Brain pericyte (primary cell): Measurements from ENCODE around the gene COLEC11.

ENCODE experiments used
- DNase-seq: peaks from one replicate; pipeline ENCODE4 v3.0.0-alpha.2; 2012; ENCODE audit warnings: low read depth, low spot score

Gene COLEC11

DNA sequence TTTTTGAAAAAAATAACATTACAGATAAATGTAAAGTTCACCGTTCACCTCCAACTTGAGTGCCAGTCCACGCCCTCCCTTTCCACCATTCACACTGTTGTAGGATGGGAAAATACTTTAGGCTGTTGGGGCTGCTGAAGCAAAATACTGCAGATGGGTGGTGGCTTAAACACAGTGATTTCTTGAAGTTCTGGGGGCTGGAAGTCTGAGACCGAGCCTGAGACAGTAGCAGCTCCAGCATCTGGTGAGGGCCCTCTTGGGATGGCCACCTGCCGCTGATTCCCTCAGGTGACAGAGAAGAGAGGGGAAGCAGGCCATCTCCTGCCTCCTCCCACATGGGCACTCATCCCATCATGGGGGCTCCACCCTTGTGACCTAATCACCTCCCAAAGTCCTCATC is 80.8 kb downstream of the COLEC11 start:
- no peak for DNase-seq

DNA sequence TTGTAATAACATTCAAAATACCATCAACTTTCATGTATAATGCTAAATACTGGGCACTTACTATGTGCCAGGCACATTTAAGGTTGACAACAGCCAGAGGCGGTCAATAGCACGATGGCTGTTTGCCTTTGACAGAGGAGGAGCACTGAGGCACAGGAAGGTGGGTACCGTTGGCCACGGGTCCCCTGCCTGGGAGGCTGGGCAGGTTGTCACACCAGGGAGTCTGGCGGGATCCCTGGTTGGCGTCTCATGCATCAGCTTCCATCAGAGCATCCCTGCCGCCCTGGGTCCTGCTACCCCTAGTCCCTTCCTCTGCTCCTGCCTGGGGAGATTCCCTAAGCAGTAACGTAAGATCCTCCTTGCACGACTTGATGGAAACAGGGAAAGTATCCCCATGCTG is 82.5 kb downstream of the COLEC11 start:
- no peak for DNase-seq

DNA sequence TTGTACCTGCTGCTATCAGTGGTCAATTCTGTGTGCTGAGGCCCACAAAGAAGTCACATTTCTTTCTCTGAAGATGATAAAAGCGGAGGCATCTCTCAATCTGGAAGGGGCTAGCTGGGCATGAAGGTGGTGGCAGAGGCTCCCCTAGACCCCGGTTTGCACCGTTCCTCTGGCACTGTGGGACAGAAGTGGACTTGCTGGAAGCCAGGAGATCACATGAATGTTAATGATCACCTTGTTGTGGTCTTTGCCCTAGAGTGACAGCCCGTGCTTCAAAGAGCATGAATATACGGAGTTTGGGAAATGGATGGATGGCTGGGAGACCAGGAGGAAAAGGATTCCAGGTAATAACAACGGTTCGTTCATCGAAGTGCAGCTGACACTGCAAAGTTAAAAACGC is 83.3 kb downstream of the COLEC11 start:
- DNase-seq, result no peak

DNA sequence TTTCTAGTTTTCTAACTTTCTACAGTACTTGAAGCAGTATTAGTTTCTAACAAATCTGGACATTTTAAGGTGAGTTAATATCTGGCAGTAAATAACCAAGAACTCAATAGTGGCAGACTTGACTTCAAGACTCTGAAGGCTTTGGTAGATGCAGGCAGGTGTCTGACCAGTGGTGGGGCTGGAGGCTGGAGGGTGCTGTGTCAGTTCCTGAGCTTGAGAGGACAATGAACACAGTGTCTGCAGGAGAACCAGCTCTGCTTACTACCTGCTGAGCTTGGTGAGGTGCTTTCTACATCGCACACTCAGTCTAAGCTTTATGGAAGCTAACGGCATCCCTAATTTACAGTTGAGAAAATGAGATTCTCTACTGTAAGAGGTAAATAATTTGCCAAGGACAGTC is 84.3 kb downstream of the COLEC11 start:
- DNase-seq, result no peak

DNA sequence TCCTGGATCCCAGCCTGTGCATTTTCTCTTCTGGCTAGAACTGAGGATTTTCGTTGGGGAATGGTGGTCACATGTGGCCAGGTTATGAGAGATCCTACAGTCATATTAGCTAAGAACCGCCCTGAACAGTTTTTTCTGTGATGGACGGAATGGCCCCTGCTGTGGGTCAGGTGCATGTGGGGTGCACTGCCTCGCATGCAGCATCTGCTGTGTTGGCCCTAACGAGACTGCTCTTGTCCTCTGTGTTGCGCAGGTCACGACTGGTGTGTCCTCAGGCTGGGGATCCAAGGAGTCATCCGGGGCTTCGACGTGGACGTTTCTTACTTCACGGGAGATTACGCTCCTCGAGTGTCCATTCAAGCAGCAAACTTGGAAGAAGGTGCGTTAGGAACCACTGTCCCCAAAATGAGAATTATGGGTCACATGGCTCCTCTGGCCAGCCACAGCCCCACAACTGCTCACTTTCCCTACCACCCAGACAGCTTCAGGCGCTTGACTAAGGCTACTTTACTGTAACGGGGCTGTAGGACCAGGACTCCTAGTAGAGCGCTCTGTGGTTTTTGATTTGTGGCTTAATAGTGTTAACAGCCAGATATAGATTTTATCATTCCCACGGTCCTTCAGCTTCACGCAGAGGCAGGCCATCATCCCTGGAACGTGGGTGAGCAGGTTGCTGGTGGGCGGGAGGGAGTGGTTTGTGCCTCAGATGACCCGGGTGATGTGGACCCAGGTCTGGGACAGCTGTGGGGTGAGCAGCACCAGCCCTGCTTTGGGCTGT is 84.9 kb downstream of the COLEC11 start:
- DNase-seq, result no peak

DNA sequence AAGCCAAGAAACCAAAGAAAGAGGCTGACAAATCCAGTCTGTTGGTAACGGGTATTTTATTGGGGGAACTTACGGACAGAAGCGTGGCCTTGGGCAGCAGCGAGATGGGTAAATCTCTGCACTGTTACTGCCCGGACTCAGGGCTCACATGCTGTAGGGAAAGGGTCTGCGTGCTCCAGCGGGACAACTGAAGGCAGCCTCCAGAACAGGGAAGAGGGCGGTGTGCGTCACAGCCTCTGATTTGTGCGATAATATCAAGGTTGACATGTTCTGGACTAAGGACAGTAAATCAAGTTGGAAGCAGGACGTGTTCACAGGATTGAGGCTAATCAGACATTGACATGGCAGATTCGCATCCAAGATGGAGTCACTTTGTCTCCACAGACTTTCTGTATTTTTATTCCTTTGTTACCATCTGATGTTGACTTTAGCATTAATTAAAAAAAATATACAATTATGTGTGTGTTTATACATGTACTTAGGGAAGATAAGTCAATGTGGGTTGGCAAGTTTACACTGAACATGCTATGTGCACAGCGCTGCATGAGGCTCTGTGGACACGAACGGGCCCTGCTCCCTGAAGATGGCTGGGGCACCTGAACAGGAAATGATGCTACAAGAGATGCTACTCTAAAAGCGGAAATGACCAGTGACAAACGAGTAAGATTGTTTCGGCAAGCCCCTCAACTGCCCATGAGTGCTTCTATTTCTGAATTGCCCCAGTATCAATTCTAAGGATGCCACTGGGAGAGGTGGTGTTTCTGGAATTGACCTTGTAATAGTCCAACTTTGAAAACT is 85.8 kb downstream of the COLEC11 start:
- no peak for DNase-seq

DNA sequence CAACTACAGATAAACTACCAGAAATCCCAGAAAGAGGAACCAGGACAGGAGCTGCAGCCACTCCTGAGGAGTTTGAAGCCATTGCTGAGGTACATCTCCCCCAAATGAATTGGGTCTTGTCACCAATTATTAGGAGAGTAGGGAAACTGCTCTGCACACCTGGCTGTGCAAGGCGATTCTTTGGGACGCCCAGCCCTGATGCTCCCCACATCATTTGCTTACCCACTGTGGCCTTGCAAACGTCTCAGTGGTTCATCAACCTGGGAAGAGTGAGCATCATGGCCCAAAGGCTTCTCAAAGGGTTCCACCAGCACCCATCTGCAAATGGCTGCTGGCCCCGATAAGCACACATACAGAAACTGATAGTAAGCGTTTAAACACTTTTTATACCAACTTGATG is 86.7 kb downstream of the COLEC11 start:
- no peak for DNase-seq

DNA sequence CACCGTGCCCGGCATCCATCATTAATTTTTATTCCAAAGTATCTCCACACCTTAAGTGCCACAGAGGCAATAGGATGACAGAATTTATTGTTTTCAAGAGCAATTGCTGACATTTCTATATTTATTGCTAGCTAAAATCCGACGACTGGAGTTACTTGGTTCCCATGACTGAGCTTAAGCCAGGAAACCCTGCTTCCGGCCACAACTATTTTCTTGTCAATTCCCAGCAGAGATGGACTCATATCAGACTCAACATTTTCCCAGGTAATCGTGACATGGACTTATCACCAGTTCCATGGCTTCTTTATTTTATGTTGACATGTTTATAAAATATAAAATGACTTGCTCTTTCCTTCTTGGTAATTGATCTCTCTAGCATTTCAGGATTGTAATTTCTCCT is 87.9 kb downstream of the COLEC11 start:
- DNase-seq, result no peak

DNA sequence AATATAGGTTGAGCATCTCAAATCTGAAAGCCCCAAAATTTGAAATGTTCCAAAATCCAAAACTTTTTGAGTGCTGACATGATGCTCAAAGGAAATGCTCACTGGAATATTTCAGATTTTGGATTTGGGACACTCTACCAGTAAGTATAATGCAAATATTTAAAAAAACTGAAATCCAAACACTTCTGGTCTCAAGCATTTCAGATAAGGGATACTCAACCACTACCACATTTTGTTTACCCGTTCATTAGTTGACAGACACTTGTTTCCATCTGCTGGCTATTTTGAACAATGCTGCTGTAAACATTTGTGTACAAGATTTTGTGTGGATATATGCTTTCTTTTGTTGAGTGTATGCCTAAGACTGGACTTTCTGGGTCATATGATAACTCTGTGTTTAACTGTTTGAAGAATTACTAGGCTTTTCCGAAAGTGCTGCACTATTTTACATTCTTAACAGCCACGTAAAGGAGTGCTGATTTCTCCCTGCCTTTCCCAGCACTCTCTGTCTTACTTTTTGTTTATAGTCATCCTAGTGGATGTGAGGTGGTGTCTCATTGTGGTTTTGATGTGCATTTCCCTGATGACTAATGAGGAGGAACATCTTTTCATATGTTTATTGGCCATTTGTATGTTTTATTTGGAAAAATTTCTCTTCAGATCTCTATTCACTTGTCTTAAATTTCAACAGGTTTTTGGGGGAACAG is 89.0 kb downstream of the COLEC11 start:
- DNase-seq, result no peak

DNA sequence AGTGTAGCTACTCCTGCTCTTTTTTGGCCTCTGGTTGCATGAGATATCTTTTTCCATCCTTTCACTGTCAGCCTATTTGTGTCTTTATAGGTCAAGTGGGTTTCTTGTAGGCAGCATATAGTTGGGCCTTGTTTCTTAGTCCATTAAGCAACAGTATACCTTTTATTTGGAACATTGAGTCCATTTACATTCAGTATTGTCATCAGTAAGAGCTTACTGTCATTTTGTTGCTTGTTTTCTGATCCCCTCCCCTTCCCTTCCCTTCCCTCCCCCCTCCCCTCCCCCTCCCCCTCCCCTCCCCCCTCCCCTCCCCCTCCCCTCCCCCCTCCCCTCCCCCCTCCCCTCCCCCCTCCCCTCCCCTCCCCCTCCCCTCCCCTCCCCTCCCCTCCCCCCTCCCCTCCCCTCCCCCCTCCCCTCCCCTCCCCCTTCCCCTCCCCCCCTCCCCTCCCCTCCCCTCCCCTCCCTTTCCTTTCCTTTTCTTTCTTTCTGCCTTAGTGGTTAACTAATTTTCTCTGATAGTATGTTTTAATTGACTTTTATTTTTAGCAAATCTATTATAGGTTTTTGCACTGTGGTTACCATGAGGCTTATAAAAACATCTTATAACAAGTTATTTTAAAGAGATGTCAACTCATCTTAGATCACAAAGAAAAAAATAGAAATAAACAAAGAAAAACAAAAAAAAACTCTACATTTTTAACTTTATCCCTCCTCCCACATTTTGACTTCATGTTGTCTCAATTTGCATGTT is 95.3 kb downstream of the COLEC11 start:
- DNase-seq, result no peak

DNA sequence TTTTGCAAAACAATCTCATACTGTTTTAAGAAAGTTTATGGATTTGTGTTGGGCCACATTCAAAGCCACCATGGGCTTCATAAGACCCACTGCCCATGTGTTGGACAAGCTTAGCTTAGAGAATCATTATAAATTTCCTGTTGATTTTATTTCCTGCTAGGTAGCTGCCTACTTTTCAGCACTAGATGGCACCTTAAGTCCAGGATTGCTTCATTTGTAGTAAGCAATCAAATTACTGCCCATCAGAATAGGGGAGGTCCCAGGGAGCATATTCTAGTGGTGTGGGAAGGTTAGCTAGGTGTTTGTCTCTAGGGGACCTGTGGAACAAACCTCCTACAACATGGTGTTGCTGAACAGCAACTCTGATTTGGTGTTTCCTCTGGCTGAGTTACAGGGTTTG is 97.5 kb downstream of the COLEC11 start:
- no peak for DNase-seq
